ENCODE results near the gene CEP120.

- no peak for TF ChIP-seq CTCF (conservative IDR thresholded peaks at IDR 0.05; ENCODE audit: low read depth, low read length)
- TF ChIP-seq EZH2 (IDR thresholded peaks at IDR 0.05; ENCODE audit: borderline replicate concordance, low read depth, low read length, poor library complexity, severe bottlenecking): no peak
These were observed 25.0 kb downstream of the CEP120 start for GRCh38 chr5:123398058-123398733.
